ENCODE data around the gene DNAAF3.
"Not testable (repeated sequence)": the region's sequence is repeated elsewhere in the genome, so short reads cannot be mapped to it uniquely, and the experiment has no call there.

Gene DNAAF3

GRCh38 chr19:55174425-55175116 is 8.2 kb upstream of the DNAAF3 start:
- 75% methylated on average over 21 of the region's 21 CpGs for WGBS
- H3K27ac ChIP-seq (ENCODE audit: low read depth, low read length), result no peak overlapping the region
- peak overlapping the region; percentile 84 for H3K4me3 ChIP-seq (ENCODE audit: low read length)
- H3K9me3 ChIP-seq (ENCODE audit: insufficient read depth, low read depth, low read length), result no peaks in the 10 kb centered on the region
- H3K27me3 ChIP-seq (ENCODE audit: insufficient read depth, low read length), result peaks cover 46% of the 10 kb centered on the region
- H3K36me3 ChIP-seq (ENCODE audit: insufficient read depth, low read length), result no peaks in the 10 kb centered on the region
- H3K4me1 ChIP-seq (ENCODE audit: insufficient read depth, low read length), result no peaks in the 10 kb centered on the region
- no peak overlapping the region for H3K9ac ChIP-seq (ENCODE audit: low read depth, low read length)

- H3K27ac ChIP-seq (ENCODE audit: low read depth, low read length), result no peak overlapping the region
- H3K36me3 ChIP-seq (ENCODE audit: insufficient read depth, low read length), result no peaks in the 10 kb centered on the region
- under 1% methylated on average over 37 of the region's 37 CpGs for WGBS
- H3K27me3 ChIP-seq (ENCODE audit: insufficient read depth, low read length), result peaks cover 48% of the 10 kb centered on the region
- H3K9me3 ChIP-seq (ENCODE audit: insufficient read depth, low read depth, low read length), result no peaks in the 10 kb centered on the region
- peak overlapping the region; percentile 84 for H3K4me3 ChIP-seq (ENCODE audit: low read length)
- H3K9ac ChIP-seq (ENCODE audit: low read depth, low read length), result no peak overlapping the region; the same call in 1 of the 2 replicates
- no peaks in the 10 kb centered on the region for H3K4me1 ChIP-seq (ENCODE audit: insufficient read depth, low read length)
These were observed 7.4 kb upstream of the DNAAF3 start for GRCh38 chr19:55173714-55174409.

- no peaks in the 10 kb centered on the region for H3K9me3 ChIP-seq (ENCODE audit: insufficient read depth, low read depth, low read length)
- peaks cover 48% of the 10 kb centered on the region for H3K27me3 ChIP-seq (ENCODE audit: insufficient read depth, low read length)
- H3K9ac ChIP-seq (ENCODE audit: low read depth, low read length), result no peak overlapping the region
- H3K36me3 ChIP-seq (ENCODE audit: insufficient read depth, low read length), result no peaks in the 10 kb centered on the region
- H3K4me1 ChIP-seq (ENCODE audit: insufficient read depth, low read length), result no peaks in the 10 kb centered on the region
- 1% methylated on average over 32 of the region's 32 CpGs for WGBS
- H3K4me3 ChIP-seq (ENCODE audit: low read length), result peak overlapping the region; percentile 84
- H3K27ac ChIP-seq (ENCODE audit: low read depth, low read length), result no peak overlapping the region
These were observed 6.8 kb upstream of the DNAAF3 start for GRCh38 chr19:55173186-55173713.

- WGBS, result 12% methylated on average over 11 of the region's 12 CpGs
- H3K27me3 ChIP-seq (ENCODE audit: insufficient read depth, low read length), result peaks cover 49% of the 10 kb centered on the region
- H3K9me3 ChIP-seq (ENCODE audit: insufficient read depth, low read depth, low read length), result no peaks in the 10 kb centered on the region
- H3K27ac ChIP-seq (ENCODE audit: low read depth, low read length), result no peak overlapping the region
- no peaks in the 10 kb centered on the region for H3K4me1 ChIP-seq (ENCODE audit: insufficient read depth, low read length)
- no peaks in the 10 kb centered on the region for H3K36me3 ChIP-seq (ENCODE audit: insufficient read depth, low read length)
- H3K4me3 ChIP-seq (ENCODE audit: low read length), result peak overlapping the region; percentile 84
- no peak overlapping the region for H3K9ac ChIP-seq (ENCODE audit: low read depth, low read length)
These were observed 6.3 kb upstream of the DNAAF3 start for GRCh38 chr19:55172741-55173140.

GRCh38 chr19:55172318-55172717 is 5.9 kb upstream of the DNAAF3 start:
- Histone ChIP-seq H3K27me3 (ENCODE audit: insufficient read depth, low read length) (peaks cover 52% of the 10 kb centered on the region), H3K4me3 (ENCODE audit: low read length) (peak overlapping the region; percentile 84)
- 61% methylated on average over 8 of the region's 9 CpGs for WGBS
- not testable (repeated sequence) for H3K9ac ChIP-seq (ENCODE audit: low read depth, low read length); H3K36me3 ChIP-seq (ENCODE audit: insufficient read depth, low read length); H3K9me3 ChIP-seq (ENCODE audit: insufficient read depth, low read depth, low read length); H3K27ac ChIP-seq (ENCODE audit: low read depth, low read length); H3K4me1 ChIP-seq (ENCODE audit: insufficient read depth, low read length)

- H3K4me1 ChIP-seq (ENCODE audit: insufficient read depth, low read length), result no peaks in the 10 kb centered on the region
- H3K9ac ChIP-seq (ENCODE audit: low read depth, low read length), result no peak overlapping the region
- 91% methylated on average over 4 of the region's 5 CpGs for WGBS
- no peak overlapping the region for H3K27ac ChIP-seq (ENCODE audit: low read depth, low read length)
- no peaks in the 10 kb centered on the region for H3K36me3 ChIP-seq (ENCODE audit: insufficient read depth, low read length)
- H3K4me3 ChIP-seq (ENCODE audit: low read length), result no peak overlapping the region
- peaks cover 45% of the 10 kb centered on the region for H3K27me3 ChIP-seq (ENCODE audit: insufficient read depth, low read length)
- H3K9me3 ChIP-seq (ENCODE audit: insufficient read depth, low read depth, low read length), result no peaks in the 10 kb centered on the region
These were observed 5.0 kb upstream of the DNAAF3 start for GRCh38 chr19:55171440-55171839.

- WGBS, result 75% methylated on average over 4 of the region's 4 CpGs
- Histone ChIP-seq H3K9me3 (ENCODE audit: insufficient read depth, low read depth, low read length) (no peaks in the 10 kb centered on the region), H3K36me3 (ENCODE audit: insufficient read depth, low read length) (no peaks in the 10 kb centered on the region), H3K9ac (ENCODE audit: low read depth, low read length) (no peak overlapping the region), H3K4me3 (ENCODE audit: low read length) (no peak overlapping the region), H3K27me3 (ENCODE audit: insufficient read depth, low read length) (peaks cover 45% of the 10 kb centered on the region), H3K27ac (ENCODE audit: low read depth, low read length) (no peak overlapping the region), H3K4me1 (ENCODE audit: insufficient read depth, low read length) (no peaks in the 10 kb centered on the region)
These were observed 2.7 kb upstream of the DNAAF3 start for GRCh38 chr19:55169136-55169535.

GRCh38 chr19:55165952-55166529 is 372 bp downstream of the DNAAF3 start:
- Histone ChIP-seq H3K9ac (ENCODE audit: low read depth, low read length) (no peak overlapping the region), H3K27ac (ENCODE audit: low read depth, low read length) (no peak overlapping the region), H3K36me3 (ENCODE audit: insufficient read depth, low read length) (no peaks in the 10 kb centered on the region), H3K27me3 (ENCODE audit: insufficient read depth, low read length) (peaks cover 31% of the 10 kb centered on the region), H3K4me1 (ENCODE audit: insufficient read depth, low read length) (no peaks in the 10 kb centered on the region), H3K9me3 (ENCODE audit: insufficient read depth, low read depth, low read length) (no peaks in the 10 kb centered on the region), H3K4me3 (ENCODE audit: low read length) (peak overlapping the region; percentile 57)
- 3% methylated on average over 34 of the region's 34 CpGs for WGBS

GRCh38 chr19:55161571-55162322 is 4.7 kb downstream of the DNAAF3 start:
- no peaks in the 10 kb centered on the region for H3K9me3 ChIP-seq (ENCODE audit: insufficient read depth, low read depth, low read length)
- 91% methylated on average over 55 of the region's 61 CpGs for WGBS

GRCh38 chr19:55160986-55161365 is 5.4 kb downstream of the DNAAF3 start:
- Histone ChIP-seq H3K36me3 (ENCODE audit: insufficient read depth, low read length) (no peaks in the 10 kb centered on the region), H3K4me1 (ENCODE audit: insufficient read depth, low read length) (peaks cover 15% of the 10 kb centered on the region), H3K27me3 (ENCODE audit: insufficient read depth, low read length) (peaks cover 11% of the 10 kb centered on the region; the same call in 1 of the 2 replicates)

More at GRCh38 chr19:55161571-55162322, 4.7 kb downstream of the DNAAF3 start:
- Histone ChIP-seq H3K27ac (ENCODE audit: low read depth, low read length) (no peak overlapping the region), H3K9ac (ENCODE audit: low read depth, low read length) (no peak overlapping the region), H3K36me3 (ENCODE audit: insufficient read depth, low read length) (no peaks in the 10 kb centered on the region), H3K27me3 (ENCODE audit: insufficient read depth, low read length) (peaks cover 11% of the 10 kb centered on the region; the same call in 1 of the 2 replicates), H3K4me1 (ENCODE audit: insufficient read depth, low read length) (peaks cover 15% of the 10 kb centered on the region), H3K4me3 (ENCODE audit: low read length) (no peak overlapping the region; the same call in 1 of the 2 replicates)

More at GRCh38 chr19:55160986-55161365, 5.4 kb downstream of the DNAAF3 start:
- Histone ChIP-seq H3K4me3 (ENCODE audit: low read length) (peak overlapping the region; percentile 54), H3K27ac (ENCODE audit: low read depth, low read length) (no peak overlapping the region), H3K9me3 (ENCODE audit: insufficient read depth, low read depth, low read length) (no peaks in the 10 kb centered on the region), H3K9ac (ENCODE audit: low read depth, low read length) (no peak overlapping the region)
- 38% methylated on average over 32 of the region's 32 CpGs for WGBS
